GM10847 (cell line): ENCODE results near the gene DBF4B.

ENCODE experiments used
- POLR2A ChIP-seq: IDR thresholded peaks from 2 replicates; pipeline ENCODE4 v1.6.1; 2011; ENCODE audit not compliant: insufficient read length; ENCODE audit errors: extremely low read depth

DBF4B gene

GRCh38 chr17:44770166-44770925 lies 61.9 kb downstream of the DBF4B start:
- no peak for TF ChIP-seq POLR2A

- TF ChIP-seq POLR2A = no peak
These were observed 64.0 kb downstream of the DBF4B start for GRCh38 chr17:44772308-44773045.

GRCh38 chr17:44773140-44773539 lies 64.7 kb downstream of the DBF4B start:
- TF ChIP-seq POLR2A = no peak

GRCh38 chr17:44774271-44775135 lies 66.0 kb downstream of the DBF4B start:
- no peak for TF ChIP-seq POLR2A

GRCh38 chr17:44775136-44775837 lies 66.8 kb downstream of the DBF4B start:
- no peak for TF ChIP-seq POLR2A

- no peak for TF ChIP-seq POLR2A
These were observed 67.6 kb downstream of the DBF4B start for GRCh38 chr17:44775838-44776621.

GRCh38 chr17:44776628-44777393 lies 68.3 kb downstream of the DBF4B start:
- no peak for TF ChIP-seq POLR2A

GRCh38 chr17:44777394-44778348 lies 69.2 kb downstream of the DBF4B start:
- no peak for TF ChIP-seq POLR2A

GRCh38 chr17:44778656-44779210 lies 70.3 kb downstream of the DBF4B start:
- TF ChIP-seq POLR2A = no peak

GRCh38 chr17:44779211-44780025 lies 71.0 kb downstream of the DBF4B start:
- no peak for TF ChIP-seq POLR2A

GRCh38 chr17:44780161-44780560 lies 71.7 kb downstream of the DBF4B start:
- no peak for TF ChIP-seq POLR2A
